ENCODE data around the gene KDM1A. TPM values are rescaled to one million over a fixed set of nuclear protein-coding genes. Genes with fewer than 3 reads are reported as not detected.

The KDM1A gene
- total RNA-seq, 1 experiment from 2014 or later: 162 TPM

- Histone ChIP-seq H3K4me2 (ENCODE audit: low read length) (no peak overlapping the region), H3K9ac (ENCODE audit: low read length) (no peak overlapping the region), H3K27ac (ENCODE audit: low read depth, low read length) (no peak overlapping the region), H3K79me2 (ENCODE audit: insufficient read depth, low read length) (peaks cover 64% of the 10 kb centered on the region), H3K36me3 (ENCODE audit: control insufficient read depth in 1 of 2, insufficient read depth in 2 of 2, low read length in 2 of 2) (no peaks in the 10 kb centered on the region), H3K4me1 (ENCODE audit: control insufficient read depth in 1 of 2, insufficient read depth in 2 of 2, low read length in 2 of 2) (peaks cover 3 to 14% of the 10 kb centered on the region in 2 experiments; a peak in 3 of 4 replicates), H2AFZ (ENCODE audit: low read depth, low read length, poor library complexity, severe bottlenecking) (no peak overlapping the region), H3K27me3 (ENCODE audit: insufficient read depth, low read length) (no peaks in the 10 kb centered on the region), H4K20me1 (ENCODE audit: insufficient read depth) (peaks cover 4% of the 10 kb centered on the region; the same call in 1 of the 2 replicates), H3K9me2 (ENCODE audit: insufficient read depth) (no peaks in the 10 kb centered on the region), H3K9me3 (ENCODE audit: control insufficient read depth in 1 of 2, insufficient read depth in 1 of 2, low read depth in 1 of 2, low read length in 2 of 2) (no peaks in the 10 kb centered on the region), H3K4me3 (replicated peaks in 1 of 2; ENCODE audit: low read depth in 1 of 2, low read length in 2 of 2) (no peak overlapping the region)
- CTCF ChIA-PET: interaction anchor here (0.8 kb wide), 1 partner anchor 65 kb away, joined by 3 read pairs; no protein-coding TSS in a partner anchor
- POLR2A ChIA-PET: interaction anchor here (0.6 kb wide), 1 partner anchor 171 kb away, joined by 4 read pairs; no protein-coding TSS in a partner anchor
- DNase-seq (ENCODE audit: low read depth, low spot score): no peak
- RAD21 ChIA-PET (ENCODE audit: low non-redundant PET in 1 of 2, low total read pairs in 2 of 2, uncharacterized antibody in 2 of 2, unreplicated experiment in 2 of 2): interaction anchor here in 1 of 2 experiments (0.7 kb wide), 1 partner anchor 65 kb away, joined by 3 read pairs; no protein-coding TSS in a partner anchor
- BruUV-seq (replicated peaks): no TSS peak
- TF ChIP-seq ZNF274 (IDR thresholded peaks at IDR 0.05; ENCODE audit: low read depth, low read length) (no peak), POLR2AphosphoS5 (IDR thresholded peaks at IDR 0.05; ENCODE audit: low read depth, low read length) (no peak), FOSL1 (IDR thresholded peaks at IDR 0.05; ENCODE audit: low read depth) (no peak), ELF1 (IDR thresholded peaks at IDR 0.05; ENCODE audit: borderline replicate concordance, low read depth) (no peak)
- intact Hi-C loops (cut with micrococcal nuclease): no loop called here
- no peak for ATAC-seq
Measured at GRCh38 chr1:23118957-23119792, 99.9 kb downstream of the KDM1A start.

DNA sequence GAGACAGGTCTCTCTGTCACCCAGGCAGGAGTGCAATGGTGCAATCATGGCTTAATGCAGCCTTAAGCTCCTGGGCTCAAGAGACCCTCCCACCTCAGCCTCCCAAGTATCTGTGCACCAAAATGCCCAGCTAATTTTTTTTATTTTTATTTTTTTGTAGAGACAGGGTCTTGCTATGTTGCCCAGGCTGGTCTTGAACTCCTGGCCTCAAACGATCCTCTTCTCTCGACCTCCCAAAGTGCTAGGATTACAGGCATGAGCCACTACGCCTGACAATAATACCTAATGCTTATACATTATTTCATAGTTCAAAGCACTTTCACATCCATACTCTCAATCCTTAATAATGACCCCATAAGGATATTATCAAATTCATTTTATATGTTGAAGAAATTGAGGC is 101.1 kb downstream of the KDM1A start:
- Histone ChIP-seq H3K9me2 (ENCODE audit: insufficient read depth) (no peaks in the 10 kb centered on the region), H3K36me3 (ENCODE audit: control insufficient read depth in 1 of 2, insufficient read depth in 2 of 2, low read length in 2 of 2) (no peaks in the 10 kb centered on the region), H3K4me2 (ENCODE audit: low read length) (no peak overlapping the region), H3K9ac (ENCODE audit: low read length) (no peak overlapping the region), H3K4me1 (ENCODE audit: control insufficient read depth in 1 of 2, insufficient read depth in 2 of 2, low read length in 2 of 2) (peaks cover 3 to 10% of the 10 kb centered on the region in 2 experiments; a peak in 3 of 4 replicates), H2AFZ (ENCODE audit: low read depth, low read length, poor library complexity, severe bottlenecking) (no peak overlapping the region), H3K4me3 (replicated peaks in 1 of 2; ENCODE audit: low read depth in 1 of 2, low read length in 2 of 2) (no peak overlapping the region), H4K20me1 (ENCODE audit: insufficient read depth) (peaks cover 4% of the 10 kb centered on the region; the same call in 1 of the 2 replicates), H3K9me3 (ENCODE audit: control insufficient read depth in 1 of 2, insufficient read depth in 1 of 2, low read depth in 1 of 2, low read length in 2 of 2) (no peaks in the 10 kb centered on the region), H3K27ac (ENCODE audit: low read depth, low read length) (no peak overlapping the region), H3K79me2 (ENCODE audit: insufficient read depth, low read length) (peaks cover 66% of the 10 kb centered on the region), H3K27me3 (ENCODE audit: insufficient read depth, low read length) (no peaks in the 10 kb centered on the region)
- CTCF ChIA-PET: interaction anchor here (0.9 kb wide), 1 partner anchor 97 kb away, joined by 3 read pairs; the partner anchor contains the start of gene HTR1D
- BruUV-seq (replicated peaks): no TSS peak
- ATAC-seq (no peak), DNase-seq (ENCODE audit: low read depth, low spot score) (no peak)
- intact Hi-C loops (cut with micrococcal nuclease): no loop called here
- POLR2A ChIA-PET: no interaction called here
- RAD21 ChIA-PET (ENCODE audit: low non-redundant PET in 1 of 2, low total read pairs in 2 of 2, uncharacterized antibody in 2 of 2, unreplicated experiment in 2 of 2): no interaction called here
- TF ChIP-seq FOSL1 (IDR thresholded peaks at IDR 0.05; ENCODE audit: low read depth) (no peak), EGR1 (IDR thresholded peaks at IDR 0.05; ENCODE audit: low read depth) (no peak), JUND (IDR thresholded peaks at IDR 0.05) (no peak), EZH2phosphoT487 (IDR thresholded peaks at IDR 0.05; ENCODE audit: borderline replicate concordance) (no peak), EZH2 (IDR thresholded peaks at IDR 0.05) (no peak), CEBPB (IDR thresholded peaks at IDR 0.05; ENCODE audit: low read depth) (no peak), RAD21 (IDR thresholded peaks at IDR 0.05; ENCODE audit: low read depth) (no peak), SP1 (IDR thresholded peaks at IDR 0.05; ENCODE audit: low read depth) (no peak), ATF3 (IDR thresholded peaks at IDR 0.05) (no peak)
